Activated T-cell treated with anti-CD3 and anti-CD28 coated beads for 4 hours (primary cell): ENCODE data around the gene DNAJC7.
A peak's percentile ranks its signal among the peaks of the same experiment; 100 is the strongest.

Source experiments
- DNase-seq: peaks from one replicate; pipeline ENCODE4 v3.0.0-alpha.2; 2020

Gene DNAJC7, protein sequence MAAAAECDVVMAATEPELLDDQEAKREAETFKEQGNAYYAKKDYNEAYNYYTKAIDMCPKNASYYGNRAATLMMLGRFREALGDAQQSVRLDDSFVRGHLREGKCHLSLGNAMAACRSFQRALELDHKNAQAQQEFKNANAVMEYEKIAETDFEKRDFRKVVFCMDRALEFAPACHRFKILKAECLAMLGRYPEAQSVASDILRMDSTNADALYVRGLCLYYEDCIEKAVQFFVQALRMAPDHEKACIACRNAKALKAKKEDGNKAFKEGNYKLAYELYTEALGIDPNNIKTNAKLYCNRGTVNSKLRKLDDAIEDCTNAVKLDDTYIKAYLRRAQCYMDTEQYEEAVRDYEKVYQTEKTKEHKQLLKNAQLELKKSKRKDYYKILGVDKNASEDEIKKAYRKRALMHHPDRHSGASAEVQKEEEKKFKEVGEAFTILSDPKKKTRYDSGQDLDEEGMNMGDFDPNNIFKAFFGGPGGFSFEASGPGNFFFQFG

DNA sequence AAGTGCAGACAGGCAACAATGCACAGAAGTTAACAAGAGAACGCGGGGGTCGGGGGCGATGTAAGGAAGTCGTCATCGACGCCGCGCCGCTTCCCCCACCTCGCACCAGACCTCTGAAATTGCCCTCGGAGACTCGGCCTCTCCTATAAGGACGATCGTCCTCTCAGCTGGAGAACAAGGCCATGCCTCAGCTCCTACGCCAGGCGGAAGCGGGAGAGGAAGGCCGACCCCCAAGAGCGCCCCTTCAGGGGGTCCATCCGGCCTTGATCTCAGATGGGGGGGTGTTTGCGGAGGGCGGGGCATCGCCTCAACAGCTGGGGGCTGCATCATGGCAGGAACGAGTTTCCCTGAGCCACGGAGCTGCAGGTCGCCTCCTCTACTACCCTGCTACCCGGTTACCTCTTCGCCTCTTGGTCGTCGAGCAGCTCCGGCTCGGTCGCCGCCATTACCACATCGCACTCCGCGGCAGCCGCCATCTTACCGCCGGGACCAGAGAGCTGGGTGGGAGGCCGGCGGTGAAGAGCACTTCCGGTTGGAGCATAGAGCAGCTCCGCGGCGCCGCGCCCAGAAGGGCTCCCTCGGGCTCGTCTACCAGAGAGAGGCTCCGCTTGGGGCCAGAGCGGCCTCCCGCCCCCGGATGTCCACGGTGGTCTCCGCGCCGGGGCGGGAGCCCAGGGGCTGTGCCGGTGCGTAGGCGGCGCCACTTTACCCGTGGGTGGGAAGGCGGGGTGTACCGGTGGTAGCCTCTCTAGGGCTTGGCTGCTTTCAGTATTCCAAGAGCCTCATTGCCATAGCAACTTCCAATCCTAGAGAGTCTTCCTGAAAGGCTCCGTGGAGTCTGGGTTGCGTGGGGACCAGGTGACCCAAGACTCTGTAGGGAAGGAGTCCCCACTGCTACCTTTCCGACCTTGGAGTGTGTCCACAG, at the start of gene DNAJC7:
Gene DNAJC7, minus strand, starts transcription at position 499 of the 925 bp plus-strand sequence. Its CDS starts 23 bp downstream, at position 476.
- peak; percentile 78 for DNase-seq

DNA sequence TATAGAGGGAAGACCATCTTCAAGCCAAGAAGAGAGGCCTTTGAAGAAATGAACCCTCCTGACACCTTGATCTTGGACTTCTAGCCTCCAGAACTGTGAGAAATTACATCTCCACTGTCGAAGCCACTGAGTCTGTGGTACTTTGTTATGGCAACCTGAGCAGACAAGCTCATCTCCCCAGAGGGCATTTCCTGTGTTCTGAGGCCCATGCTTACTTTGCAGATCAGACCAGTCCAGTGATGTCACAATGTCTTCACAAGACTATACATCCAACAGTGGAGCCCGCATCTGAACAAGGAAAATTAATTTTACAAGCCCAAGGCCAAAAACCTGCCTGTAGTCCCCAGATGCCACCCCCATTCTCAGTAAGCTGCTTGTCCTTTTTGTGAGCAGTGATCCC, 48.0 kb upstream of the DNAJC7 start:
- no peak for DNase-seq

DNA sequence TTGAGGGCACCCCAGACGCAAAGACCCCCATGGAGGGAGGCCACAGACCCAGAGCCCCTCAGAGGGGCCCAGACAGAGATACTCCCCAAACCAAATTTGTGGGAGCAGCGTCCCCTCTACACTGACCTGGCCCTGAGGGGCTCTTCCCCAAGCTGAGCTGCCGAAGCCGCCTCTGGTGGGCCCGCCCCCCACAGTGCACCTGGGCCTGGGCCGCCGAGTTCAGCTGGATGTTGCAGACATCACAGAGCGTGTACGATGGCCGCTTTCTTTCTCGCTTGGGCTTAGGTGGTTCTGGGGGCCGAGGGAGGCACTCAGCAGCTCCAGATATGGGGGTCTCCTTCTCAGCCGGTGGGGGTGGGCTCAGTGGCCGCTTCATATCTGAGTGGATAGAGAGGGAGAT, 45.4 kb upstream of the DNAJC7 start:
- no peak for DNase-seq

DNA sequence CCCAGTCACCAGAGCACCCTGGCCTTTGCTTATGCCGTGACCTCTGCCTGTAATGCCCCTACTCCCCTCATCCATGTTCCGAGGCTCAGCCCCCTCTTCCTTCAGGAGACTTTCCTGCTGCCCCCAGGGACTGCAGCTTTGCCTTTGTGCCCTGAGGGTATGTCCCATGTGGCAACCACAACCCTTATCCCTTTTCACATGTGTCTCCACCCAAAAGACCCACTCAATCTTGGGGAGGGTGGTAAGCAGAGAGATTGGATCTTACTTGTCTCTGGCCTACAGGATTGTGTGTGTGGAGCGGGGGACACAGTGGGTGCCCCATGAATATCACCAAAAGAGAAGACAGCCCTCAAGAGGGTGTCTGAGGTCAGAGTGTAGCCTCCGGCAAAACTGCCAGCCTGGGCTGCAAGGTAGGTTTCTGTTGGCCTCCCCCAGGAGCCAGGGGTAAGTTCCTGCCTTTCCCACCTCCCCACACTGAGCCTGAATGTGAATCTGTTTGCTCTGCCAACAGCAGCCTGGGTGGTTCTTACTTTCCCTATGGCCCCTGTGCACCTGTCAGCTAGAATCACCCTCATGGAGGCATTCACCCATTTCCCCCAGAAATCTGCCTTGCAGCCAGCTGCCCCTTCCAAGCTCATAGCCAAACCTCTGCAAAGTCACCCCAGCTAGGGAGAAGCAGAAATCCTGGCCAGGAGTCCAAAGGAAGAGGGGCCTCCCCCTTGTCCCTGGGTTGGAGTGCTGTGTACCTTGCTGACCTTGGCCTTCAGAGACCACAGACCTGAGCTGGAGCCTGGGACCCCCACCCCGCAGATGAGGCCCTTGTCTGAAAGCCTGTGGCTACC, 44.6 kb upstream of the DNAJC7 start:
- DNase-seq: no peak

DNA sequence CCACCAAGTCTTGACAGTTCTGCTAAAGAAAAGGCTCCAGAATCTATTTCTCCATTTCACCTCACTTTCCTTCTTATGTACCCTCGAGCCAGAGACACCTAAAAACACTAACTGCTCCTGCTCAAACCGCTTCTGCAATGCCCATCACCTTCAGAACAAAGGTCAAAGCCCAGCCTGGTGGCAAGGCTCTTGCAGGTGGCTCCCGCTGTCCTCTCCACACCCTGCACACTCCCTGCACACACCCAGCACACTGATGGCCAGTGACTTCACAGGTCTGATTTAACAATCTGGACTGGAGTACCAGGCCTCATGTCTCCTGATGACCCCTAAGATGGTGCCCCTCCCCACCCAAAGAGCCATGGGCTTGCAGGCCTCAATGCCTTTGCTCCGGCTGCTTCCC, 43.0 kb upstream of the DNAJC7 start:
- DNase-seq: no peak

DNA sequence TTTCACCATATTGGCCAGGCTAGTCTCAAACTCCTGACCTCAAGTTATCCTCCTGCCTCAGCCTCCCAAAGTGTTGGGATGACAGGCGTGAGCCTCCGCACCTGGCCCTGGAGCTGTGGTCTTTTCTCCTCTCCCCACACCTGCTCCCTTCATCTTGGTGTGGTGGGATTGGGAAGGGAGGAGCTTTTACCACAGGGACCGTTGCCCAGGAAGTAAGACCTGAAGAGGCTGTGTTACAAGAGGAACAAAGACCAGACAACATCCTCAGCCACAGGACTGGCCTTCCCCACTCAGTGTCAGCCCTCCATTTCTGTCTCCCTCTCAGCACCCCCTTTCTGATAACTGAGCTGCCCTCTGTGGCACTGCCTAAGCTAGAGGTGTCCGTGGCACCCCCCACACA, 42.6 kb upstream of the DNAJC7 start:
- no peak for DNase-seq

DNA sequence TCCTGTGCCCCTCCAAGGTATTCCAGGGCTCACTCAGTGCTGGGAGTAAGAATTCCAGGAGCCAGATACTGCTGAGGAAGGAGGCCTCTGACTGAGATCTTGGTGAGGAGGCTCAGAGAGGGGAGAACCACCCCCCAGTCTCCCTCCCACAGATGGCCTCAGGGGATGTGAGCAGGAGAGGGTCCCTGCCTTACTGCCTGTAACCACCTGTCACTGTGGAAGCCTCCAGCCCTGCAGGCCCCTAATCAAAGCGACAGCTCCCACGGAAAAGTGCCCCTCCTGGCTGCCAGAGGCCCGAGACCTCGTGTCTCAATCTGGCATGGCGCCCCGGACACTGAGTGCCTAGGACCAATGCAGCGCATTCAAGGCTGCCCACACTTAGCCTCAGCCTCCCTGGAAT, 40.8 kb upstream of the DNAJC7 start:
- no peak for DNase-seq

DNA sequence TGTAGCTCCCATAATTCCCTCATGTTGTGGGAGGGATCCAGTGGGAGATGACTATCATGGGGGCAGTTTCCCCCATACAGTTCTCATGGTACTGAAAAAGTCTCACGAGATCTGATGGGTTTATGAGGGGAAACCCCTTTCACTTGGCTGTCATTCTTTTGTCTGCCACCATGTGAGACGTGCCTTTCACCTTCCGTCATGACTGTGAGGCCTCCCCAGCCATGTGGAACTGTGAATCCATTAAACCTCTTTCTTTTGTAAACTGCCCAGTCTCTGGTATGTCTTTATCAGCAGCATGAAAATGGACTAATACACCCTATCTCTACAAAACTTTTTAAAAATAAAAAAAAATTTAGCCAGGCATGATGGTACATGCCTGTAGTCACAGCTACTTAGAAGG, 39.4 kb upstream of the DNAJC7 start:
- DNase-seq: no peak

DNA sequence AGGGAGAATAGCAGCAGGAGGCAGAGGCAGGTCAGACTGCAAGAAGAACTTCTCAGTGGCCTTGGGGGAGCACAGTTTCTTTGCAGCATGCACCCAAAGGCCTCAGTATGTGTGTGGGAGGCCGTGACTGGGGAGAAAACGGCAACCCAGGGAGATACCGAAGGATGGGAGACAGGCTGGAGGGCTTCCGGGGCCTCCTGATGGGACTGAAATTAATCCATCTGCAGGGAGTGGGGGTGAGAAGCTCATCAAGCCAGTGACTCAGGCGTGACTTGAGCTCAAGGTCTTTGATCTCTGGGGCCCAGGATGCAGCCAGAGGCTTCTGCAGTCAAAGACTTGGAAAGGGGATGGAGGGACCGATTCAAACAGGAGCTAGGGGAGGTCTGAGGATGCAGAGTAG, 38.3 kb upstream of the DNAJC7 start:
- no peak for DNase-seq

DNA sequence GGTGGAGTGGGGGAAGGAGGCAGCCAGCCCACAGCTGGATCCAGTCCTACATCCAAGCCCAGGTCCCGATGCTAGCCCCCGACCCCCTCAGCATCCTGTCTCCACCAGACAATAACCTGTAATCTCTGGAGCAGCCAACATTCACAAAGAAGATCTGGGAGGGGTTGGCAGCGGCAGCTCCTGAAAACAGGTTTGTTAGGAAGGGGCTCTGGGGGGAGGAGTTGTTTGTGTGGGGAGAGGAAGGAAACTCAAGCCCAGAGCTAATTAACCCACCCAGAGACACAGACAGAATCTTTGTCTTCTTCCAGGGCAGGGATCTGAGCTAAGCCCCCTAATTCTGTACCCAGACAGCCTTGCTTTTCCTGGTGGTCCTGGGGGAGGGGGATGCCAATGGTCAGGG, 37.8 kb upstream of the DNAJC7 start:
- no peak for DNase-seq

DNA sequence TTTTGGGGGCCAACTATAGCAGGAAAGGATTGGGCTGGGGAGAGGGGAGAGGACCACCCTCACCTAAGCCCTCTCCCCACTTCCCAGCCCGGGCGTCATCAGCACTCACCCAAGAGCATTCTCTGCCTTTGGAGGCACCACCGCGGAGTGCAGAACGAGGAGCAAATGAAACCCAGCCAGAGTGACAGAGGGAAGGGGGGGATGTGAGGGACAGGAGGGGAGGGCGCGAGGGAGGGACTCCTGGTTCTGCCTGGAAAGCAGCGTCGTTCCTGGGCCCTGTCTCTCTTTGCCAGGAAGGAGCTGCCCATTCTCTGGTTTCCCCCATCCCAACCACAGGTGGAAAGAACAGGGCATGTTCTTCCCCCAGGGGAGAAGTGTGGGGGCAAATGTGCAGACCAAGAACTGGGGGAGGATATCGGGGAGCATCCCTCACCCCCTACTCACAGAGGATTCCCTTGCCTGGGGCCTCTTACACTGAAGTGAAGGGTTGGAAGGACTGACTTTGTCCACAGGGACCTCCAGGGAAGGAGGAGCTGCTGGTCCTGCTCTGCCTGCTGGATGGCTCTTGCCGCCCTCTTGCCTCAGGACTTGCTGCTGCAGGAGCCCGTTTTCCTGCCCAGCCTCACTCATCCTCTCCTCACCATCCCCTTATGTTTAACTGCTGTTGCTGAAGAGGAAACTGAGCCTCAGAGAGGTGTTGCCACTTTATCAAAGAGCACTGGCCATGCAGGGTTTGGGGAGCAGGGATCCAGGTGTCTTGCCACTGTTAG, 36.7 kb upstream of the DNAJC7 start:
- DNase-seq: no peak

DNA sequence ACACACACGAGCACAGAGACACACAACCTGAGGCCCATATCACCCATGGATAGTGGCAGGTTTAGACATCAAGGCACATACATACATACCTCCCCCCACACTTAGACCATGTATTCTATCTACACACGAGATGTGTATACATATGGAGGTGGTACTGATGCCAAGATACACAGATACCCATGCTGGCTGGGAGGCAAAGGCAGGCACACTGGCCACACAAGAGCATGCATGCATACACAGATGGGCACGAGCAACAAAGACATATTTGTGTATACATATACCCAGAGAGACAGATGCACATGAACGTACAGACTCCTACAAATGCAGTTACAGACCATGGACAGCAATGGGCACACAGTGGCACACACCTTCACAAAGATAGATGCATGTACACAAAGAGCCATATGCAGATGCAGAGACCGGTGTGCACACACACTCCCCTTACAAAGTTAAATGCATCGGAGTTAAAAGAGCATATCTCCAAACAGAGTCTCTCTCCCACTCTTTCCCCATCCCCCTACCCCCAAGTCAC, 35.2 kb upstream of the DNAJC7 start:
- no peak for DNase-seq

DNA sequence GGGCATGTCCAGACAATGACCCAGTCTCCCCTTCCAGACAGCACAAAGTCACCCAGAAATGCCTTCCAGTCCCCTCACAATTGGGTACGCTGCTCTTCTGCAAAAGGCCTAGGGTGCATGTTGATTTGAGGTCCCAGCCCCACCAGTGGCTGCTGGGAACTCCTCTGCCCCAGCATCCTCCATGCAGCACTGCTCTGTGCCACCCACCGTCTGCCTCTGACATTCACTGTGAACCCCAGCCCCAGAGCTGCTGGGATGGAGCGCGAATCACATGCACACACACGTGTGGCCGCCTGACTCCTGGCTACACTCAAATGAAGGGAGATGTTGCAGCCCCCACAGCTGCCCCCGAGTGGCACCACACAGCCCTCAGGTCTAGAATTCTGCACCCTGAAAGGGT, 34.4 kb upstream of the DNAJC7 start:
- DNase-seq: no peak

DNA sequence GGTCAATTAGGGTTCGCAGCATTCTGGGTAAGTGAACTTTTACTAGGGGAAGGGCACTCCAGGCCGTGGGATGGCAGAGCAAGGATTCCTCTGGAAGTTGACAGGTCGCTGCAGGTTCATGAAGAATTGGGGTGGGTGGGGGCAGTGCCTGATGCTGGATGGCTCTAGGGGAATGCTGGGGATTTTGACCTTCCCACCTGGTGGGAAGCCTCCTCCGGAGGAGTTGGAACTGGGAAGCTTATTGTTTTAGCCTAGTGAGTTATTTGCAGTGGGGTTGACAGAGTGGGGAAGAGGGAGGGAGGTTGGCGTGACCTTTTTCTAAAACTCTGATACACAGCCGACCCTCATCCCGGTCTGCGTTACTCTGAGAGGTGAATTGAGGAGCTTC, 33.8 kb upstream of the DNAJC7 start:
- DNase-seq: no peak

DNA sequence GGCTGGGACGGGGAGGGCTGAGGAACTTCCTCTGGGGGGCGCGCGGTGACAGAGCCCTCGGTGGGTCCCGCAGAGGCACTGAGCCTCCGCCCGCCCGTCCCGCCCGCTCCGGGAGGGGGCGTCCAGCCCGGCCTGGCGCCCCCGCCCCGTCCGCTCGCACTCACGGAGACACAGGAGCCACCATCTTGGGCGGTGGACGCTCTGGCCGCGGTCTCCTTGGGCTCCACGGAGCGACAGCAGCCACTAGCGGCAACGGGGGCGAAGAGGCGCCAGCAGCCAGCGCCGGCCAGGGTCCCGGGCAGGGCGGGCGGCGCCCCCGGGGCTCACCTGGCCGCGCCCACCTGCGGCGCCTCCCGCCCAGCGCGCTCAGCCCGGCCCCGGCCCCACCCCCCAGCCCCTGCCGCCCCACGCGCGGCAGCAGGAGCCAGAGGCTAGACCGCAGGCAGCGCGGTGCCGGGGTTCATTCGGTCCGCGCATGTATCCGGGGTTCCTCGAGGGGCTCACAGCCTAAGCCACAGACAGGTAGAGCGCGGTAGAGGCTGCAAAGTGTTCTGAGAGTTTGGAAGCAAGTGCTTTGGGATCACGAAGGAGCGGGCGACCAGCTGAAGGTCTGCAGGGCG, 33.3 kb upstream of the DNAJC7 start, which contains the start of gene C17orf113:
Gene C17orf113, minus strand, starts transcription at position 209 of the 620 bp plus-strand sequence. CDS start 7,225 bp downstream, outside the sequence.
- DNase-seq: peak; percentile 8

DNA sequence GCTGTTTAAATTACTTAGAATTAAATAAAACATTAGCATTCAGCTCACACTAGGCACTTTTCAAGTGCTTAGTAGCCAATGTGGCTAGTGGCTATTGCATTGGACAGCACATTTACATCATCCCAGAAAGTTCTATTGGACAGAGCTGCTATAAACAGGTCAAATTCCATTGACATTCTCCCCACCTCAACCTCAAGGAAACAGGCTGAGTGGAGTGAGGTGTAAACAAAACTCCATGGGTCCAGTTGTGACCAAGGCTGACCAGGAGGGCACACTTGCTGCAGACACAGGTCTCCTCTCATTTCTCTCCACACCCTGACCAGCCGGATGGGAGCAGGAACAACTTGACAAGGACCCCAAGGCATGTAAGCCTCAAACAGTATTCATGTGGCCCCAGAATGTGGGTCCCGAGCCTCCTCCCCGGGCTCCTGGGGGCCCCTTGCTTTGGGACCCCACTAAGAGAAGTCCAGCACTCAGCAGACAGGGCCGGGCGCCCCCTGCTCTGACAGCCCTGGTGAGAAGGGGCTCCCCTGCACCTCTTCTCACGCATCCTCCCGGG, 32.7 kb upstream of the DNAJC7 start:
- no peak for DNase-seq

DNA sequence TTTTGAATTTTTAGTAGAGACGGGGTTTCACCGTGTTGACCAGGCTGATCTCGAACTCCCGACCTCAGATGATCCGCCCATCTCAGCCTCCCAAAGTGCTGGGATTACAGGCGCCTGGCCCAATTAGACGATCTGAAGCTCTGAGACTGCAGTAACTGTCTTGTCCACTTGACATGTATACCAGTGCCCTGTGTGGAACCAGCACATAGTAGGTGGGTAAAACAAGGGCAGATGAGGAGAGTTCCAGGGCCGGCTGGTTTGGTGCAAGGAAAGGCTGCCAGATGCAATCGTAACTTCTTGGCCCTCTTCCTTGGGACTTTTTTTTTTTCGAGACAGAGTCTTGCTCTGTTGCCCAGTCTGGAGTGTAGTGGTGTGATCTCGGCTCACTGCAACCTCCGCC, 30.1 kb upstream of the DNAJC7 start:
- DNase-seq: no peak

DNA sequence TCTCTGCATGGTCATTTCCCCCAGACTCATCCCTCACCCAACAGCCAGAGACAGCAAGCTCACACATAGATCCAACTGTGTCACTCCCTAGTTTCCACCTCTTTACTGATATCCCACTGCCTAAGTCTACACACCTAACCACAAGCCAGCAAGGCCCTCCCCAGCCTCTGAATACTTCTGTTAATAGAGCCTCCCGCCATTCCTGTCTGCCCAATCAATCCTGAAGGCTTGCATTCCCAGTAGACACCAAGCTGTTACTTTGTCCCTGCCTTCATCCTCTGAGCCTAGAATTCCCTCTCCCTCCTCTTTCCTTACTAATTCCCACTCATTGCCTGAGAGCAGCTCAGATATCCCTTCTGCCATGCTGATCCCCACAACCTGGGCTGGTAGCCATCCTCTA, 28.5 kb upstream of the DNAJC7 start:
- no peak for DNase-seq

DNA sequence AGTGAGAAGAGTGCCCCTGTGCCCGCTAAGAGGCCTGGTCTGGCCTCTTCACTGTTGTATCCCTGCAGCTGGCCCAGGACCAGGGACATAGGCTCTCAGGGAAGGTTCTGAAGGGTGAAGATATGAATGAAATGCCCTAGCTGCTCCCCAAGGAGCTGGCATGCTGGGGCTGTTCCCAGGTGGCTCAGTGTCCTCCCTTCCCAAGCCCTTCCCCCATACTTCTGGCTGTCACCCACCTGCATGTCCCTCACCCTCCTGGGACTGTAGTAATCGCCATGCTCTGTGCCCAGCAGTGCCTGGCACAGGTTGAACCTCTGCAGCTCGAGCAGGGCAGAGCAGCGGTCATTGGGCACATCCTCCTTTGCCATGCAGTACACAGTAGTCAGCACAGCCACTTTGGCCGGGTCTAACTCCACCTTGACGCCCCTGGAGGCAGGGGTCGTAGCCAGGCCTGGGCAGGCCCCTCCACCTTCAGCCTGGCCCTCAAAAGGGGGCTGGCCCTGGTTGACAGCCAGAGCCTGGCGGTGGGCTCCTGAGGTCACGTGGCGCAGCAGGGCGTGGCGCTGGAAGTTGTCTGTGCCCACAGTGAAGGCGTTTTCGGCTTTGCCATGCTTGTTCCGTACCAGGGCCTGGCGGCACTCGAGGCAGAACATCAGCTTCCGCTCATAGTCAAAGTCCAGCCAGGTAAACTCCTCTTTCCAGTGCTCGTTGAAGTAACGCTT, 25.5 kb upstream of the DNAJC7 start:
- no peak for DNase-seq

DNA sequence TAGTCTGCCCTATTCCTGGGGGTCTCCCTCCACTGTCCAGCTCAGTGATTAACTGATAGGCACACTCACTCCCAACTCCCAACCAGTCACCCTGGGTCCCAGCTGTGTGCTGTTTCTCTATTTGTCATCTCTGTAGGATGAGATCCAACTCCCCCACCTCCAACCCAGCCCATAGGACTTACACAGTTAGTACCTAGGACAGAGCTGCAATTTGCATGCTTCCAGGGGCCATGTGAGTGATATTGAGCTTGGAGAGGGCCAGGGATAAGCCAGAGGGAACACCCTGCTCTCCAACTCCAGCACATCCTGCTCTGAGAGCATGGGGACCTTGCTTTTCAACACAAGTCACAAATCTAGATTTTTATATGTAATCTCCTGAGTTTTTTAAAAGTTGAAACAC, 24.4 kb upstream of the DNAJC7 start:
- no peak for DNase-seq
